H1 (cell line): ENCODE results near the gene MBNL2. TPM values are rescaled to one million over a fixed set of nuclear protein-coding genes. Genes with fewer than 3 reads are reported as not detected.

Experiments
- CTCF ChIA-PET: fragments of 300-600 bp; sonication (Branson Sonifier 250); formaldehyde crosslinking; loops from one replicate; lab custom pipeline; 2021; ENCODE audit not compliant: partially characterized antibody; lab: Charles Lee
- POLR2A ChIA-PET: fragments of 300-600 bp; sonication (Branson Sonifier 250); formaldehyde crosslinking; loops from one replicate; lab custom pipeline; 2021; ENCODE audit warnings: inconsistent platforms; ENCODE audit not compliant: partially characterized antibody; lab: Charles Lee
- DNase-seq, 2 experiments: peaks; one replicate each; pipeline versions ENCODE4 v3.0.0 to v3.0.0-alpha.2; 2010 to 2022; ENCODE audit warnings: low spot score in 2 of 2, low read depth in 1 of 2, mixed read lengths in 1 of 2
- FAIRE-seq: peaks from 2 replicates; lab custom pipeline; 2011; peaks lifted over from hg19 to GRCh38; lab: Jason Lieb, UNC
- H2AFZ ChIP-seq: 2 replicates; pipeline ENCODE4 v1.8.1; 2012; ENCODE audit warnings: low read length, inconsistent platforms
- H2AK5ac ChIP-seq: 2 replicates; pipeline ENCODE4 v1.6.1; 2013; ENCODE audit warnings: low read depth, low read length
- H2BK120ac ChIP-seq: replicated peaks from 2 replicates; pipeline ENCODE3; 2013; ENCODE audit warnings: low read depth, low read length, inconsistent platforms
- H2BK12ac ChIP-seq: 2 replicates; pipeline ENCODE4 v1.6.1; 2013; ENCODE audit warnings: low read depth, low read length
- H2BK15ac ChIP-seq: 2 replicates; pipeline ENCODE4 v1.6.1; 2013; ENCODE audit warnings: low read length
- H2BK20ac ChIP-seq: 2 replicates; pipeline ENCODE4 v1.6.1; 2013; ENCODE audit warnings: low read length
- H2BK5ac ChIP-seq: 2 replicates; pipeline ENCODE4 v1.6.1; 2013; ENCODE audit warnings: low read depth, low read length
- H3K14ac ChIP-seq: 2 replicates; pipeline ENCODE4 v1.6.1; 2013; ENCODE audit warnings: inconsistent platforms; ENCODE audit not compliant: insufficient read length
- H3K18ac ChIP-seq: 2 replicates; pipeline ENCODE4 v1.6.1; 2013; ENCODE audit warnings: low read length; ENCODE audit errors: extremely low read depth
- H3K23ac ChIP-seq: 2 replicates; pipeline ENCODE4 v1.6.1; 2013; ENCODE audit warnings: inconsistent platforms; ENCODE audit not compliant: insufficient read length
- H3K23me2 ChIP-seq: 2 replicates; pipeline ENCODE4 v1.6.1; 2013; ENCODE audit warnings: low read depth, low read length
- H3K27ac ChIP-seq: 2 replicates; pipeline ENCODE4 v1.6.1; 2011; ENCODE audit warnings: low read depth, low read length, inconsistent platforms
- H3K27me3 ChIP-seq, 4 experiments: replicated peaks in 1 of 4; 1 replicate in 1 of 4; 2 replicates in 3 of 4; pipeline versions ENCODE4 v1.6.1 to v1.8.1; 2011 to 2013; ENCODE audit warnings: low read length in 3 of 4, mild to moderate bottlenecking in 3 of 4, inconsistent platforms in 2 of 4, mixed read lengths in 2 of 4, moderate library complexity in 1 of 4; ENCODE audit not compliant: control insufficient read depth in 3 of 4, insufficient read depth in 3 of 4; ENCODE audit errors: extremely low read depth in 1 of 4
- H3K36me3 ChIP-seq, 4 experiments: 2 replicates each; pipeline versions ENCODE4 v1.6.1 to v1.8.1; 2011 to 2013; ENCODE audit warnings: mild to moderate bottlenecking in 4 of 4, low read length in 3 of 4, moderate library complexity in 2 of 4, control low read depth in 1 of 4, inconsistent platforms in 1 of 4; ENCODE audit not compliant: insufficient read depth in 4 of 4, control insufficient read depth in 2 of 4
- H3K4ac ChIP-seq: replicated peaks from 2 replicates; pipeline ENCODE3; 2013; ENCODE audit warnings: low read length, low read depth, mixed read lengths, inconsistent platforms; ENCODE audit not compliant: insufficient read length
- H3K4me1 ChIP-seq, 4 experiments: replicated peaks in 1 of 4; 1 replicate in 1 of 4; 2 replicates in 3 of 4; pipeline versions ENCODE4 v1.6.1 to v1.8.1; 2011 to 2013; ENCODE audit warnings: low read length in 3 of 4, inconsistent platforms in 2 of 4, mixed read lengths in 1 of 4; ENCODE audit not compliant: insufficient read depth in 4 of 4, control insufficient read depth in 3 of 4
- H3K4me2 ChIP-seq, 2 experiments: 2 replicates each; pipeline versions ENCODE4 v1.6.1 to v1.8.1; 2011 to 2013; ENCODE audit warnings: low read depth in 2 of 2, low read length in 2 of 2, control low read depth in 1 of 2, inconsistent platforms in 1 of 2, mild to moderate bottlenecking in 1 of 2; ENCODE audit not compliant: insufficient read depth in 1 of 2
- H3K4me3 ChIP-seq, 4 experiments: fragments of 200-600, 300-600 bp in 1 of 4; sonication (generic), shearing (Covaris generic), sonication (Bioruptor Twin) in 1 of 4; 2 replicates each; pipeline versions ENCODE4 v1.5.1 to v1.8.1; 2011 to 2016; ENCODE audit warnings: low read length in 4 of 4, low read depth in 3 of 4, control low read depth in 2 of 4, inconsistent platforms in 2 of 4, mild to moderate bottlenecking in 2 of 4, mixed read lengths in 1 of 4, moderate library complexity in 1 of 4; ENCODE audit not compliant: insufficient read depth in 2 of 4; ENCODE audit errors: extremely low read depth in 1 of 4
- H3K56ac ChIP-seq: replicated peaks from 2 replicates; pipeline ENCODE3; 2013; ENCODE audit warnings: low read depth, mild to moderate bottlenecking, mixed read lengths, low read length, inconsistent platforms; ENCODE audit not compliant: insufficient read length
- H3K79me1 ChIP-seq: 2 replicates; pipeline ENCODE4 v1.6.1; 2013; ENCODE audit warnings: low read depth, low read length, control low read depth
- H3K79me2 ChIP-seq, 2 experiments: 2 replicates each; pipeline versions ENCODE4 v1.6.1 to v1.8.1; 2012 to 2013; ENCODE audit warnings: low read length in 2 of 2, mild to moderate bottlenecking in 2 of 2, inconsistent platforms in 1 of 2; ENCODE audit not compliant: insufficient read depth in 2 of 2, control insufficient read depth in 1 of 2
- H3K9ac ChIP-seq, 4 experiments: replicated peaks in 1 of 4; 1 replicate in 1 of 4; 2 replicates in 3 of 4; pipeline versions ENCODE4 v1.6.1 to v1.8.1; 2011 to 2013; ENCODE audit warnings: low read depth in 3 of 4, low read length in 3 of 4, control low read depth in 2 of 4, mild to moderate bottlenecking in 2 of 4, moderate library complexity in 2 of 4, inconsistent platforms in 1 of 4; ENCODE audit errors: extremely low read depth in 1 of 4
- H3K9me3 ChIP-seq, 2 experiments: 2 replicates each; pipeline versions ENCODE4 v1.6.1 to v1.8.1; 2012 to 2013; ENCODE audit warnings: mild to moderate bottlenecking in 2 of 2, moderate library complexity in 2 of 2, control low read depth in 1 of 2, inconsistent platforms in 1 of 2, low read depth in 1 of 2, low read length in 1 of 2, mixed read lengths in 1 of 2; ENCODE audit not compliant: insufficient read depth in 2 of 2
- H4K20me1 ChIP-seq, 2 experiments: replicated peaks in 1 of 2; 2 replicates each; pipeline versions ENCODE3 to v1.8.1; 2011 to 2013; ENCODE audit warnings: inconsistent platforms in 2 of 2, low read length in 2 of 2, mild to moderate bottlenecking in 1 of 2; ENCODE audit not compliant: insufficient read depth in 2 of 2, control insufficient read depth in 1 of 2
- H4K5ac ChIP-seq: 2 replicates; pipeline ENCODE4 v1.6.1; 2013; ENCODE audit warnings: low read length, low read depth, mixed read lengths, inconsistent platforms; ENCODE audit not compliant: insufficient read length
- H4K8ac ChIP-seq: 2 replicates; pipeline ENCODE4 v1.8.0; 2013; ENCODE audit warnings: mild to moderate bottlenecking, moderate library complexity, low read length, inconsistent platforms; ENCODE audit not compliant: insufficient read depth; ENCODE audit errors: extremely low read depth
- H4K91ac ChIP-seq: replicated peaks from 2 replicates; pipeline ENCODE3; 2013; ENCODE audit warnings: low read length, mixed read lengths, inconsistent platforms; ENCODE audit not compliant: insufficient read length
- NANOG ChIP-seq: IDR thresholded peaks from 2 replicates; pipeline ENCODE4 v1.6.1; 2011; ENCODE audit warnings: low read length, low read depth, mild to moderate bottlenecking, inconsistent platforms; ENCODE audit not compliant: insufficient read depth, poor library complexity, severe bottlenecking
- SP4 ChIP-seq: IDR thresholded peaks from 2 replicates; pipeline ENCODE4 v1.6.1; 2012; ENCODE audit warnings: low read length, inconsistent platforms
- polyA plus RNA-seq, 7 experiments: library from polyadenylated mRNA; depleted of rRNA in 3 of 7; stranded (reverse) in 5 of 7; unstranded in 2 of 7; fragments of >200 nt in 5 of 7; fragments of 200-250 nt in 2 of 7; gene quantifications; 1 replicate in 5 of 7; 2 replicates in 1 of 7; 4 replicates in 1 of 7; pipeline versions ENCODE4 v1.2.1 to v1.2.3, GENCODE V29; 2011 to 2013; ENCODE audit warnings: missing spikeins in 2 of 7, mixed read lengths in 2 of 7
- total RNA-seq: library from RNA; stranded (reverse); fragmentation: NEBNext Ultra II Directional; extraction: Animal tissue kit (Norgen Biotek cat#: 25700); gene quantifications from 2 replicates; pipeline ENCODE4 v1.2.1, GENCODE V29; 2021

The MBNL2 gene
- total and polyA plus RNA-seq, 2 of the 8 experiments (the other 6 are each of a cell fraction or from before 2014, with no cell fraction given), result 1.0 to 2.6 TPM

GRCh38 chr13:97394542-97394941, 172.4 kb downstream of the MBNL2 start:
- Histone ChIP-seq H3K27me3 (no peaks in the 10 kb centered on the region), H3K23me2 (no peaks in the 10 kb centered on the region), H2BK20ac (no peak overlapping the region), H2BK15ac (no peak overlapping the region), H3K27ac (no peak overlapping the region), H2BK12ac (no peak overlapping the region), H3K4me2 (no peak overlapping the region), H3K18ac (no peak overlapping the region), H4K91ac (no peak overlapping the region), H3K79me2 (no peaks in the 10 kb centered on the region), H3K9me3 (no peaks in the 10 kb centered on the region), H4K5ac (no peak overlapping the region), H3K9ac (no peak overlapping the region; a peak in 1 of 7 replicates), H2AK5ac (no peak overlapping the region), H3K56ac (no peak overlapping the region), H3K36me3 (no peaks in the 10 kb centered on the region), H3K79me1 (no peaks in the 10 kb centered on the region), H4K20me1 (no peaks in the 10 kb centered on the region), H2BK120ac (no peak overlapping the region), H3K23ac (no peak overlapping the region), H2BK5ac (no peak overlapping the region), H3K14ac (no peak overlapping the region), H3K4ac (no peak overlapping the region), H3K4me1 (no peaks in the 10 kb centered on the region), H4K8ac (no peak overlapping the region), H3K4me3 (no peak overlapping the region), H2AFZ (no peak overlapping the region)
- FAIRE-seq (no peak), DNase-seq (no peak)
- TF ChIP-seq NANOG (no peak), SP4 (no peak)
- POLR2A ChIA-PET, result no interaction called here
- CTCF ChIA-PET, result no interaction called here
